ENCODE measurements around the gene RYK. TPM values are rescaled to one million over a fixed set of nuclear protein-coding genes. Genes with fewer than 3 reads are reported as not detected.

The RYK gene
- total RNA-seq, 2 experiments from 2014 or later: 7.8 to 9.7 TPM

- Mint-ChIP-seq H3K4me3 (no peak overlapping the region), H3K36me3 (ENCODE audit: low read depth) (no peaks in the 10 kb centered on the region), H3K9me3 (peaks cover 16% of the 10 kb centered on the region), H3K4me1 (no peaks in the 10 kb centered on the region), H3K27me3 (peaks cover 2% of the 10 kb centered on the region), H3K27ac (no peak overlapping the region)
- CTCF ChIA-PET: no interaction called here
- no peak for DNase-seq
- POLR2A ChIA-PET: no interaction called here
Measured at GRCh38 chr3:134126153-134126552, 124.5 kb downstream of the RYK start.

- POLR2A ChIA-PET: no interaction called here
- CTCF ChIA-PET: no interaction called here
- H3K4me3 Mint-ChIP-seq: no peak overlapping the region
- DNase-seq: no peak
- peaks cover 3% of the 10 kb centered on the region for H3K27me3 Mint-ChIP-seq
- no peak overlapping the region for H3K27ac Mint-ChIP-seq
- H3K4me1 Mint-ChIP-seq: no peaks in the 10 kb centered on the region
- no peaks in the 10 kb centered on the region for H3K36me3 Mint-ChIP-seq (ENCODE audit: low read depth)
- peaks cover 9% of the 10 kb centered on the region for H3K9me3 Mint-ChIP-seq
Measured at GRCh38 chr3:134114726-134115125, 135.9 kb downstream of the RYK start.

DNA sequence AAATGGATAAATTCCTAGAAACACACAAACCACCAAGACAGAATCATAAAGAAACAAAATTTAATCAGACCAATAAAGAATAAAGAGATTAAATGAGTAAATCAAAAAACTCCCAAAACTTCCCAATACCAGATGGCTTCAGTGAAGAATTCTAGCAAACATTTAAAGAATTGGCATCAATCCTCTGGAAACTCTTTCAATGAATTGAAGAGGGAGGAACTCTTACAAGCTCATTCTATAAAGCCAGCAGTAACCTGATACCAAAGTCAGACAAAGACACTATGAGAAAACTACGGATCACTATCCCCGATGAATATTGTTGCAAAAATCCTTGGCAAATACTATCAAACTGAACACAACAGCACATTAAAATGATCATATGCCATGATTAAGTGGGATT, 139.0 kb downstream of the RYK start:
- no peak for DNase-seq
- H3K27me3 Mint-ChIP-seq: peaks cover 3% of the 10 kb centered on the region
- H3K9me3 Mint-ChIP-seq: peaks cover 2% of the 10 kb centered on the region
- H3K4me3 Mint-ChIP-seq: no peak overlapping the region
- no peaks in the 10 kb centered on the region for H3K36me3 Mint-ChIP-seq (ENCODE audit: low read depth)
- no peak overlapping the region for H3K27ac Mint-ChIP-seq
- CTCF ChIA-PET: no interaction called here
- POLR2A ChIA-PET: no interaction called here
- H3K4me1 Mint-ChIP-seq: no peaks in the 10 kb centered on the region

DNA sequence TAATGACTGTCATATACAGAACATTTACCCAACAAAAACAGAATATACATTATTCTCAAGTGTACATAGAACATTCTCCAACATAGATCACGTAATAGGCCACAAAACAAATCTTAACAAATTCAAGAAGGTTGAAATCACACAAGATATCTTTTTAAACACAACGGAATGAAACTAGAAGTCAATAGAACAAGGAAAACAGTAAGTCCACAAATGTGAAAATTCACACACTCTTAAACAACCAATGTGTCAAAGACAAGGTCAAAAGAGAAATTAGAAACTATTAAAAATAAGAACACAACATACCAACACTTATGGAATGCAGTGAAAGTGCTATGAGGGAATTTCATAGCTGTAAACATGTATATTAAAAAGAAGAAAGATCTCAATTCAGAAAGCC, 139.7 kb downstream of the RYK start:
- ChIA-PET POLR2A (no interaction called here), CTCF (no interaction called here)
- Mint-ChIP-seq H3K27me3 (peaks cover 2% of the 10 kb centered on the region), H3K36me3 (ENCODE audit: low read depth) (no peaks in the 10 kb centered on the region), H3K9me3 (peaks cover 2% of the 10 kb centered on the region), H3K27ac (no peak overlapping the region), H3K4me3 (no peak overlapping the region), H3K4me1 (no peaks in the 10 kb centered on the region)
- DNase-seq: no peak

Other genes with a start within 250 kb of the RYK start
- gene SLCO2A1, start 220.9 kb downstream of the RYK start, total RNA-seq: not detected
- not detected for gene AMOTL2, start 123.6 kb upstream of the RYK start, total RNA-seq
- 10 to 100 TPM; 33.5 to 36.5 TPM for gene ANAPC13, start 235.1 kb upstream of the RYK start, total RNA-seq
- 10 to 100 TPM; 25.4 to 26.6 TPM for gene CEP63, start 235.2 kb upstream of the RYK start, total RNA-seq

Data from activated CD4-positive, alpha-beta T cell treated with anti-CD3 and anti-CD28 coated beads, Interleukin-2, amount 10 ng/mL, durations not matched to agents 7 days and 5 days (primary cell).